Right renal cortex interstitium (tissue), 3 donors: ENCODE measurements around the gene IRF4. TPM values are rescaled to one million over a fixed set of nuclear protein-coding genes. Genes with fewer than 3 reads are reported as not detected.

Experiments
- DNase-seq, 3 donors: peaks; one replicate each; pipeline ENCODE4 v3.0.0-alpha.2; 2013; ENCODE audit warnings: low read depth in 3 of 3, low spot score in 2 of 3
- polyA plus RNA-seq, 3 donors: library from polyadenylated mRNA; unstranded; fragments of 120-200 nt; gene quantifications; one replicate each; pipeline ENCODE4 v1.2.1, GENCODE V29; 2013; ENCODE audit not compliant: insufficient read length in 3 of 3

Gene IRF4
- polyA plus RNA-seq, 3 donors = 0.11 to 0.18 (median 0.15) TPM

DNA sequence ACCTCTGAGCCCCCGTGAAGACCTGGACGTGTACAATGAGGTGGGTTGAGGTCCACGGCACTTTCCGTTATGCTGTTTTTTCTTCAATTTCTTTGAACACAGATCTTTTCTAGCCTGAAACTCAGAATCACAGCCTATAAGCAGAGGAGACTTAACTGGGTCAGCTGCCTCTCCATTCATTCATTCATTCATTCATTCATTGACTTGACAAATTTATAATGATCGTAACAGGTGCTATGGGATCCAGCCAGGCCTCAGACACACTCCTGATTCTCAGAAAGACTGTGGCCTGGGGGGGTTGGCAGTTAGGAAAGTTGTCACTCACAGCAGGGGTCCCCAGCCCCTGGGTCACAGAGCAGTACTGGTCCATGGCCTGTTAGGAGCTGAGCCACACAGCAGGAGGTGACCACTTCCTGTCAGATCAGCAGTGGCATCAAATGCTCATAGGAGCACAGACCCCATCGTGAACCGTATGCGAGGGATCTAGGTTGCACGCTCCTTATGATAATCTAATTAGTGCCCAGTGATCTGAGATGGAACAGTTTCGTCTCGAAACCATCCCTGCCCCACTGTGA, 38.6 kb upstream of the IRF4 start:
- DNase-seq = no peak

DNA sequence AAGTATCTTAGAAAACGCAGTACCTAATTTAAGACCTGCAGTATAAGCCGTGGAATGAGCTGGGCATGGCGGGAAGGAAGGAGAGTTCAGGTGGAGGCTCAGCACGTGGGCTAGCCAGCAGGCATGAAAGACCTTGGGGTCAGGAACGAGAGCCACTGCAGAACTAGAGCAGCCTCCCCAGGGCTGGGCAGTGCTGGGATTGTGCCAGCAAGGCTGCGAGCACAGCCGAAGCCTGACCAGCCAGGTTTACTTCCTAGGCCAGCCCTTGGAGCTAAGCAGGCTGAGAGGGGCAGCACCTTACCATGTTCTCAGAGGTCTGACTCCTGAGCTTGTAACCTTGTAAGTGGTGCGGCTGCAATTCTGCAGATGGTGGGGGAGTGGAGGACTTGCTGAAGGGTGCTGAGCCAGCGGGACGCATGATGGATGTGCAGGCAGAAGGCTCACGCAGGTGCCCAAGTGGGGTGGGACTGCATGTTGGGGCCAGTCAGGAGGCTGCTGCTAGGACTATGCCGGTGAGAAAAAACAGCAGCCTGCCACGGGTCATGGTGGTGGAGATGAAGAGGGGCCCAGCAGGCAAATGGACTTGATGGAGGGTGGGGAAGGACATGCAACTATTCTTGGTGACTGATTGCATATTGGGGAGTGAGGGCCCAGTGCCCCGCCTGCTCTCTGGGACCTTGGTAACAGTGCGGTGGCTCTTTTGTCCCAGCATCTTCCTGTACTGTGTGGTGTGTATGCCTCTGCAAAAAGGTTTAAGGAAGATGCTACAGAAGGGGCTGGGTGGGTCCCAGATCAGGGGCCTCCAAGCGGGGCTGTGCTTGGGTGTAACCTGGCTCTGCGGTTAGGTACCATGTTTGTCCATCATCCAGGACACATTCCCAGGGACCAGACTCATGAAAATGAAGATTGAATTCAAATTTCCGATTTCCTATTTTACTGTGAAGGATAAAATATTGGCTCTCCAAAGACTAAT, 37.6 kb upstream of the IRF4 start:
- DNase-seq = no peak

DNA sequence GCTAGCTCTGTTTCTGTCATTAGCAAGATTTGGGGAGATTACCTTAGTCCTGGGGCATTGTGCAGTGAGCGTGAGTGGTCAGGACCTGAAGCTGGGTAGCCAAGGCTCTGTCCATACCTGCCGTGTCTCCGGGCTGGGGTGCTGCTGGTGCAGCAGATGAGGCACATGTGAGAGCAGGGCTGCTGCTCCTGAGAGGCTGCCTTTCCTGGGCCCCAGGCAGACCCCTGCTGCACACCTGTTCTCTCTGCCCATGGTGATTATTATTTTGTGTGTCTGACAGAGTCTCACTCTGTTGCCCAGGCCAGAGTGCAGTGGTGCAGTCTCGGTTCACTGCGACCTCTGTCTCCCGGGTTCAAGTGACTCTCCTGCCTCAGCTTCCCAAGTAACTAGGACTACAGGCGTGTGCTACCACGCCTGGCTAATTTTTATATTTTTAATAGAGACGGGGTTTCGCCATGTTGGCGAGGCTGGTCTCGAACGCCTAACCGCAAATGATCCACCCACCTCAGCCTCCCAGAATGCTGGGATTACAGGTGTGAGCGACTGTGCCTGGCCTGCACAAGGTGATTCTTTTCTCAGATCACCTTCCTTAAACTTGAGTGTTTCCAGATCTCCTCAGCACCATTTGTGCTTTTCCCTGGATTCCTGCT, 36.8 kb upstream of the IRF4 start:
- DNase-seq = no peak

DNA sequence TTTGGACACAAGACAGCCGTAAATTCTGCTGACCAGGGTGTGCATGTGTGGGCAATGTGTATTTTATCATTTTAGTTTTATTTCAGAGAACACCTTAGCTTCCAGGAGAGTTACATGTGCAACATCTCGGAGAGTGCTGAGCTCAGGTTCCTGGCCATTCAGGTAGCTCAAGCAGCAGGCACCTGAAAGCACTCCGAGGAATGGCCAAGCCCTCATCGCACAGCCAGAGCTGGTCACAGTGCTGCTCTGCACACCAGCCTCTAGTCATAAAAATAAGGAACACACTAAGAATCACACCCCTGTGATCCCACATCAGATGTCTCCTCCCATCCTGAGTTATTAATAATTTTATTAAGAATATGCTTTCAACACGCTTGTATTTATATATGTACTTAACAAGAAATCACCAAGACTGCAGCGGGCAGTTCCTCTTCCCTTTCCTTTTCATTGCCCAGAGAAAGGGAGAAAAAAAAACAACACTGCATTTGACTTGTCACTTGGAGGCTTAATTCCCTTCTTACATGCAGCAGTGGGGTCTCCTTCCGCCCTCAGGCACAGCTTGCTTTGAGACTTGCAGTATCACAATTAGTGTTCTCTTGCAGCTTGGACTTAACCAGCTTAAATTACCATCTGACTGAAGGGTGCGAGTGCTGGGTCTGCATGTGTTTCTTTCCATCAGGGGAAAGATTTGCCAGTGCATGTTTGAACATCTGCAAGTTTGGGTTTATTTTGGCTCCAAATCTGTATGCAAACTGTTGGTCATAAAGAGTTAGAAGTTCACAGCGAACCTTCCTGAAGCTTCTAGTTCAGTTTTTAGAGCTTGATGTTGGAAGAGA, 36.0 kb upstream of the IRF4 start:
- DNase-seq = no peak

DNA sequence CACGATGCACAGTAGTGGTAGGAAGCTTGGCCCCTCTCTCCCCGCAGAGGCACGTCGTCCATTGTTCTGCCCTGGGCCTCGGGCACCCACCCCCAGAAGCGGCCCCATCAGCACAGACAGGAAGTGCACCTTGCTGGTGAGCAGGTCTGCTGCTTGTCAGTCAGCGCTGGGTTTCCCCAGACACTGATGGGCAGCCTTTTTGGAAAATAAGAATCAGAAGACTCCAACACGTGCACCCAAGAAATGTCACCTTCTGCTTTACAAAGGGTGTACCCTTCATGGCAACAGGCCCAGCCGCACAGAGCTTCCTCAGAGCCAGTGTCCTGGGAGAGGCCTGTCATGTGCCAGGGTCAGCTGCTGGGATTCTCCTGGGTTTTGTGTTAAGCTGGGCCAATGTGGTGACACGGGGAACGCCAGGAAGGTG, 34.7 kb upstream of the IRF4 start:
- DNase-seq = no peak

DNA sequence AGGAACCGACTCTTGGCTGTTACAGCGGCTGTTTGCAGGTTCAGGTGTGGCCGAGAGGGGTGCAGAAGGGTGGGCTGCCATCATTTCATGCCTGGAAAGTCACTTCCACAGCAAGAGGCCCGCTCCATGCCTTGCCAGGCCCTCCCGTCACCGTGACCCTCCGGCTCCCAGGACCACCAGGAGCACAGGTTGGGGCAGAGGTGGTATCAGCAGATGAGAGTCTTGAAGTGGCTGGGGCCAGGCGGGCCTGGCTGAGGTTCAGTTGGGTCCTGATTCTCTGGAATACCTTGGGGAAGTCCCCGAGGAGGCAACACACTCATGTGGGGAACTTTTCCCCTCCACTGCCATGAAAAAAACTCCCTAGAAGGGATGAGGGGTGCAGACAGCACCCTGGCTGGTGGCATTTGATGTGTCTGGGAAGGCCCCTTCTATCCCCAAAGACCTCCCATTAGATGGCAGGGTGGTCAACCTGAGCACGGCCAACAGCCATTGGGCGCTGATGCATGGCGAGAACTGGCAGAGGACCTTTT, 34.2 kb upstream of the IRF4 start:
- DNase-seq = no peak

DNA sequence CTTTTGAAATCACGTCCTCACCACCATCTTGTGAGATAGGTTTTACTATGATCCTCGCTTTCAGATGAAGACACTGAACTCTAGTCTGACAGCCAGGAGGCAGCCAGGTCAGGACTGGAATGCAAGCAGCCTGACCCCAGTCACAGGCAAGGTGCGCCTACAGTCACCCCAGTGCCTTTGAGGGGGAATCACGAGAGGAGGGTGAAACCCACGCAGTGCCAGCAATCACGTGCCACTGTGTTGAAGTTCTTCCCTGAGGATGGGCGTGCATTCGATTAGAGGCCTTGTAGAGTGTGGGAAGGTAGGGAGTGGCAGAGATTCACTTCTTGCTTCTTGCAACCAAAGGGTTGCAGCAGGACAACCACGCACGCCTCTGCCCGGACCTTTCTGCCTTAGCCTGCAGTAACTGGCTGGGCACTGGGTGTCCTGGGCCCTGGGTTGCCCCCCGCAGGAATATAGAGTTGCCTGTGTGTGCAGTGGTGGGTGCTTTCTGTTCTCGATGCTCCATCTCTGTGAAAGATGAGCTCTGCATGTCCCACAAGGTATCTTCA, 33.7 kb upstream of the IRF4 start:
- no peak for DNase-seq

DNA sequence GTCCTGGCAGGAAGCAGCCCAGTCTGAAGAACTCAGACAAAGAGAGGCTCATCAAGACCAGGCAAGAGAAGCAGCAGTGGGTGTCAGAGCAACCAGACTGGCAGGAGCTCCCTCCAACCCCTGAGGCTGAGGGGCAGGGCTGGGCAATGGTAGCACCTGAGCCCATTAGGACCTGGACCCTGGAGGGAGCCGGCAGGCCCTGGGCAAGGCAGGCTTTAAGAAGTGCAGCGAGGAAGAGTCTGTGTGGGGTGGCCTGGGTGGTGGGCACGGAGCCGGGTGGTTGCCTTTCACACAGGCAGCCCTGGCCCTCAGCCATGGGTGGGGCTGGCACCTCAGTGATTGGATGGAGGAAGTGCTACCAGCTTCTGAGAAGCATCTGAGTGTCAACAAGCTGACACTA, 33.1 kb upstream of the IRF4 start:
- no peak for DNase-seq

DNA sequence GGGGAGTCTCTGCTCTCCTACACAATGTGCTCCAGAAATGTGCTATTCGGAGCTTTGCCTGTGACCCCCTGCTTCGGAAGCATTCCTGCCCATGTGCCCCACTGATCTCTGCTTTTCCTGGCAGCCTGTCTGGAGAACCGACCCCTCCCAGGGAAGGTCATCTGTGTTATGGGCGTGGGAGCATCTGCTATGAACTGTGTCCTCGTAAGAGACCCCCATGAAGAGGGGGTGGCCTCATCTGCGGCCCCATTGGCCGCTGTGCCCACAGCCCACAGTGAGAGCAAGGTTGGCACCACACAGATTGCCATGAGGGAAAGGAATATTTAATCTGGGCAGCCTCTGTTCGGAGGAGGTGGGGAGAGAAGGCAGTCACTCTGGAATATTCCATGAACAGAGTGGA, 32.7 kb upstream of the IRF4 start:
- DNase-seq = no peak

DNA sequence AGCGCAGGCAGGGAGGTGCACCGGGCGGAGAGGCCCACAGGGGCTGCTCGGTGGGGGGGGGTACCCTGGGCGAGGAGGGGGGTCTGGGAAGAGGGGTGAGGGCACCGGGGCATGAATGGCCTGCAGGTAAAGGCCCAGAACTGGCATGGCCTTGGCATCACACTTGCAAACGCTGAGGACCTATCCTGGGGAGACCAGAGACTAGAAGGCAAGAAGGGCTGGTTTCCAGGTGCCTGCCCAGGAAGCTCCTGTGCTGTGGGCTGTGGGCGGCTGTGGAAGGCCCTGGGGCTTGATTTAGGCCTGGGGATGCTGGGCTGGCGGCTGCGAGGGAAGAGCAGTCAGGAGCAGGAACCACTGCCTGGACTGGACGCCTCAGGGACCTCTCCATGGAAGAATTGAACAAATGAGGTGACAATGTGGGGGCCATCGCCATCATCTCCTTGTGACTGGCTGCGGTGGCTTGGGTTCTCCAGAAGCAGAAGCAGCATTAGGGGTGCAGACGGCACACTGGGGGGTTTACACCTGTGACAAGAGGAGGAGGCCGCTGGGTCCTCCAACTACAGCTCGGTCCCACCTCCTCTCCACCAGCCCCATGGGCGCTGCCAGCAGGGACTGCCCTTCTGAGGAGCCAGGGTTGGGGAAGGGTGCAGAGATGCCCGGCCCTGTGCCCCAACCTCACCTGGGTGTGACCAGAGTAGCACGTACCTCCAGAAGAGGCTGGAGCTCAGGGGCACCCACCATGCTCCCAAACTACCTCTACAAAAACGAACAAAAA, 32.1 kb upstream of the IRF4 start:
- DNase-seq = no peak

DNA sequence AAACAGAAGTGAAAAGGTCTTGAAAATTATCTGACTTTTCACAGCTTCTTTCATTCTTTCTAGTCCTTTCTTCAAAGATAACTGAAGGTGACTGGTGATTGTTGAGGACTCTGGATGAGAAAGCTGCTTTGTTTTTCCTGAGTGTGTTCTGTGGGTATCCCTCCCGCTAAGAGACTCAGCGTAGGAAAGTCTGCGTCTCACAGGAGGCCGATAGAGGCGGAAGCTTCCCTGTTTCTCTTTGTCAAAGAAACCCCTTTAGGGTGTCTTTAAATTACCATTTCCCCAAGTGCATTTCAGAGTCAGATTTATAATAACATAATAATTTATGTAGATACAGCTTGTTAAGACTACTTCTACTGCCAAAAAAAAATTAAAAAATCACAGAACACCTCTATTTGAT, 31.2 kb upstream of the IRF4 start:
- DNase-seq = no peak

DNA sequence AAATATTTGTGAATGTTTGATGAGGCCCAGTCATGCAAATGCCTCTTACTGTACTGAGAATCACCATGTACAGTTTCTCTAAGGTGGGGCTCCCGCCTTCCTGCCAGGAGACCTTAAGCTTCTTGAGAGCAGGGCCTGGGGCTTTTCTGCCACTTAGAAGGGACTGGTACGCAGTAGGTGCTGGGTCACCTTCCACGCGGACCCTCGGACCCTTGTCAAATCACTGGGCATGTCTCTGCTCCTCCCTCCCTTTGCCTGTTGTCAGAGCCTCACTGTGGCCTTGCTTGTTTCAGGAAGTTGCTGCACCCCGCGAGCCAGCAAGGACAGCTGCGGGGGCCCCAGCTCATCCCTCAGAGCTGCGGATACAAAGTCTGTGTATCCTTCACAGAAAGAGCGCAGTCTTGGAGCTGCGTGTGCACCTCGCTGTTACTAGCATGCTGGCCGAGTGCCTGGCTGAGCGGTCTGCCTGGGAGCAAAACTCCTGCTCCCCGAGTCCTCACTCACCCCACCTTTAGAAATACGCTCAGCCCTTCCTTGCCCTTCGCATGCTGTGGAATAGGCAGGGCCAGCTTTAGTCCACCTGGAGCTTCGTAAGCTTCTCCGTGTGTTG, 30.7 kb upstream of the IRF4 start:
- DNase-seq = no peak

DNA sequence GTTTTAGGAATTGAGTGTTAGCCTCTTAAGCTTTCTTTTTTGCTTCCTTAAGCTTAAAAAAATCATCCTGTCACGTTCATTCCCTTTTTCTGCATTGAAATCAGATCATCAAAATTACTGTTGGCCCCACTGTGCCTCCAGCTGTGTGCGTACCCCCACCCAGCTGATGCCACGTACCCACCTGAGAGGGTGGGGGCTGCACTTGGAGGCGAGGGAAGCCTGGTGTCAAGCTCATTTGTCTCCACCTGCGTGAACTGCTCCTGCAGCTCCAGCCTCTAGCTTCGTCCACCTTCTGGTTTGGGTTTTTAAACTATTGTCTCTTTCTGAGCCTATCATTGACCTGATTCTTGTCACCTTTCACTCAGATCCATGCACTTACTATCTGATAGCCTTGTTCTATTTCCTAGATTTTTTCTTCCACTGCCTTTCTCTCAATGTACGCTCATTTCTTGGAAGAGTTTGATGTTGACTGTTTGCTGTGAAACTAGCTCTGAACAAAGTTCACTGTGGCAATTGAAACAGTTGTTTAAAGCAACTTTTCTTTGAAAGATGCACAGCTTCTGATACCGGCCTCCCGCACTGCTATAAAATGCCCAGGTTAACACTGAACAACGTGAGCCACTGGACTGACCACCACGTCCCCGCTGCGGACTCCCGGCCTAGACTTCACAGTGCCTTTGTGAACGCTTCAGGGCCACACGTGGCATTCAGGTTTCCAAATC, 30.0 kb upstream of the IRF4 start:
- DNase-seq = no peak

DNA sequence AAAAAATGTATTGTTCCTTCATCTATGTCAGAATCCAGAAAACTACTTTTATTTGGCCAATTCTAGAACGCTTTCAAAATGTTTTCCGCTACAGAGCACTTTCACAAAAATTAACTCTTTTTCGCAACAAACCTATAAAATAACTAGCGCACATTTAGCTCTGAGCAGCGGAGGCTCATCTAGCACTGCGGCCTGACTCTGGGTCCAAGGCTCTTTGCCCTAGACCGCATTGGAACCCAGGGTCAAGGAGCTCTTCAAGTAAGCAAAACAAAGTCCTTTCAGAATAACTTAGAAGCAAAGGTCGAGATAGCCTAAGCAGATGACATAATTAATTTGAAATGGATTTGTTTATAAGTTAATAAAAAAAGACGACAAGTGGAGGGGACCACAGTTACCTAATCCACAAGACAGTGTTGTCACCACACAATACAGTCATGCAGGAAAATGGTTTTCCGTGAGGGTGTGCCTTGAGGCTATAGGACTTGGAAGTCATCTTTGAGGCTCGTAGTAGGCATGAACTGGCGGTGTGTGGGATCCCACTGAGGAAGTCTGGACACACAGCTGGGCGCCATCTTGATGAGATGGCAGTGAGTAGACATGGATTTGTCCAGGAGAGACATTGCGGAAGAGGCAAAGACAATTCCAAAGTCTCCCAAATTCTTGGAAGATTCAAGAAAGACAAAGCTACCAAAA, 29.2 kb upstream of the IRF4 start:
- DNase-seq = no peak

DNA sequence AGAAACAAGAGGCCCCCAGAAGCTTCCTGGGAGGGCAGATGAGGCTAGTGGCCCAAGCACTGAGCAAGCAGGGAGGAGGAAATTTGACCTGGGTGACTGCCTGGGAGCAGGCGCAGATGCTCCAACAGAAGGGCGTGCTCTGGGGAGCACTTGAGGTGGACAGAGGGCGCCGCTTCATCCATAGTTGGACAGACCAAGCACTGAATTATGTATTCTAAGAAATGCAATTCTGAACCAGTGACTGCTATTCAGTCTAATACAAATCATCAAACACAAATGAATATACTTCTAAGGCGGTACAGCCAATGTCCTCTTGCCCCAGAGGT, 28.7 kb upstream of the IRF4 start:
- no peak for DNase-seq

DNA sequence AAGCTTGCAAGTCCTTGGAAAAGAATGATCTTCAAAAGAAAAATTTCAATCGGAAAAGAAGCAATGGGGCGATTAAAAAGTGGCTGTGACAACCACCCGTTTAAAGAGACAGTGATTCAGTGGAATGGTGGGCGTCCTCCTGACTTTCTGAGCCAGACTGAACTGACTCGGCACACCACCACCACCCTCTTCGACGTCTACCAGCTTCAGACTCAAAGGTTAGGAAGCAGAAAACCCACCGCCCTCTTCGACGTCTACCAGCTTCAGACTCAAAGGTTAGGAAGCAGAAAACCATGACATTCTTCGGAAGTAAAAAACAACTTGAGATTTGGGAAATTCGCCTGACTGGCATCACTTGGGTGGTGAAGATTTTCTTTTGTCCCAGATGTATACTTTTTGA, 28.3 kb upstream of the IRF4 start:
- no peak for DNase-seq

DNA sequence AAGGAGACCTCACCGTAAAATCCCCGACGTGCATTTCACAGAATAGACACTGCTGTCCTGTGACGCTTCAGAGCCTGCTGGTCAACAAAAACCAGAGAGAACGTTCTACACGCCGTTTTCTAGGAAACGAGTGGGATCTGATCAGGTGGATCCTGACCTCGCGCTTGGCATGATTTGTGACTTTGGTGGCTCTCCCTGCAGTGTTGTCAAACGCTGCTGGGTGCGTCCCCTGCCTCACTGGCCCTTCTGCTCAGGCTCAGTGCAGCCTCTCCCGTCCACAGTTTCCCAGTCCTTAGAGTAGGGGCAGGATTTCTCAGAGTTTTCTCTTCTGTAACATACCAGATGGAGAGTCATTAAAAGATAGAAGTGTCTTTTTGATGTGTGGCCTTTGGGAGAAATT, 27.6 kb upstream of the IRF4 start:
- DNase-seq = no peak
